ENCODE measurements around the gene GASK1A.

Gene GASK1A

GRCh38 chr3:42996021-42996420, 16.9 kb downstream of the GASK1A start:
- Mint-ChIP-seq H3K9me3 (no peaks in the 10 kb centered on the region), H3K27me3 (ENCODE audit: low read depth) (no peaks in the 10 kb centered on the region), H3K4me1 (ENCODE audit: low read depth) (no peaks in the 10 kb centered on the region), H3K36me3 (ENCODE audit: low read depth) (no peaks in the 10 kb centered on the region), H3K27ac (no peak overlapping the region), H3K4me3 (no peak overlapping the region)

- Mint-ChIP-seq H3K9me3 (no peaks in the 10 kb centered on the region), H3K27ac (no peak overlapping the region), H3K36me3 (ENCODE audit: low read depth) (no peaks in the 10 kb centered on the region), H3K4me1 (ENCODE audit: low read depth) (no peaks in the 10 kb centered on the region), H3K27me3 (ENCODE audit: low read depth) (no peaks in the 10 kb centered on the region), H3K4me3 (no peak overlapping the region)
Measured at GRCh38 chr3:42996633-42997075, 17.5 kb downstream of the GASK1A start.

- H3K4me1 Mint-ChIP-seq (ENCODE audit: low read depth), result no peaks in the 10 kb centered on the region
- H3K36me3 Mint-ChIP-seq (ENCODE audit: low read depth), result no peaks in the 10 kb centered on the region
- H3K27me3 Mint-ChIP-seq (ENCODE audit: low read depth), result no peaks in the 10 kb centered on the region
- no peaks in the 10 kb centered on the region for H3K9me3 Mint-ChIP-seq
- no peak overlapping the region for H3K4me3 Mint-ChIP-seq
- H3K27ac Mint-ChIP-seq, result no peak overlapping the region
Measured at GRCh38 chr3:42999212-42999611, 20.1 kb downstream of the GASK1A start.

- Mint-ChIP-seq H3K27ac (no peak overlapping the region), H3K36me3 (ENCODE audit: low read depth) (no peaks in the 10 kb centered on the region), H3K27me3 (ENCODE audit: low read depth) (no peaks in the 10 kb centered on the region), H3K4me3 (no peak overlapping the region), H3K4me1 (ENCODE audit: low read depth) (no peaks in the 10 kb centered on the region), H3K9me3 (no peaks in the 10 kb centered on the region)
Measured at GRCh38 chr3:42999632-43000031, 20.5 kb downstream of the GASK1A start.

- H3K4me3 Mint-ChIP-seq, result no peak overlapping the region
- no peak overlapping the region for H3K27ac Mint-ChIP-seq
- H3K4me1 Mint-ChIP-seq (ENCODE audit: low read depth), result no peaks in the 10 kb centered on the region
- H3K9me3 Mint-ChIP-seq, result no peaks in the 10 kb centered on the region
- H3K36me3 Mint-ChIP-seq (ENCODE audit: low read depth), result no peaks in the 10 kb centered on the region
- H3K27me3 Mint-ChIP-seq (ENCODE audit: low read depth), result no peaks in the 10 kb centered on the region
Measured at GRCh38 chr3:43000387-43000786, 21.3 kb downstream of the GASK1A start.

- Mint-ChIP-seq H3K9me3 (no peaks in the 10 kb centered on the region), H3K36me3 (ENCODE audit: low read depth) (no peaks in the 10 kb centered on the region), H3K4me1 (ENCODE audit: low read depth) (no peaks in the 10 kb centered on the region), H3K4me3 (no peak overlapping the region), H3K27ac (no peak overlapping the region), H3K27me3 (ENCODE audit: low read depth) (no peaks in the 10 kb centered on the region)
Measured at GRCh38 chr3:43001094-43001553, 22.0 kb downstream of the GASK1A start.

GRCh38 chr3:43001556-43002121, 22.5 kb downstream of the GASK1A start:
- H3K9me3 Mint-ChIP-seq, result no peaks in the 10 kb centered on the region
- H3K27ac Mint-ChIP-seq, result no peak overlapping the region
- H3K27me3 Mint-ChIP-seq (ENCODE audit: low read depth), result no peaks in the 10 kb centered on the region
- no peaks in the 10 kb centered on the region for H3K4me1 Mint-ChIP-seq (ENCODE audit: low read depth)
- H3K36me3 Mint-ChIP-seq (ENCODE audit: low read depth), result no peaks in the 10 kb centered on the region
- H3K4me3 Mint-ChIP-seq, result no peak overlapping the region

GRCh38 chr3:43004282-43004681, 25.2 kb downstream of the GASK1A start:
- Mint-ChIP-seq H3K4me1 (ENCODE audit: low read depth) (no peaks in the 10 kb centered on the region), H3K27me3 (ENCODE audit: low read depth) (no peaks in the 10 kb centered on the region), H3K9me3 (no peaks in the 10 kb centered on the region), H3K4me3 (no peak overlapping the region), H3K27ac (no peak overlapping the region), H3K36me3 (ENCODE audit: low read depth) (no peaks in the 10 kb centered on the region)

GRCh38 chr3:43005253-43005652, 26.1 kb downstream of the GASK1A start:
- Mint-ChIP-seq H3K36me3 (ENCODE audit: low read depth) (no peaks in the 10 kb centered on the region), H3K27me3 (ENCODE audit: low read depth) (no peaks in the 10 kb centered on the region), H3K4me1 (ENCODE audit: low read depth) (no peaks in the 10 kb centered on the region), H3K4me3 (no peak overlapping the region), H3K9me3 (no peaks in the 10 kb centered on the region), H3K27ac (no peak overlapping the region)

GRCh38 chr3:43005981-43006380, 26.9 kb downstream of the GASK1A start:
- no peaks in the 10 kb centered on the region for H3K36me3 Mint-ChIP-seq (ENCODE audit: low read depth)
- no peak overlapping the region for H3K4me3 Mint-ChIP-seq
- H3K27me3 Mint-ChIP-seq (ENCODE audit: low read depth), result no peaks in the 10 kb centered on the region
- no peak overlapping the region for H3K27ac Mint-ChIP-seq
- H3K4me1 Mint-ChIP-seq (ENCODE audit: low read depth), result no peaks in the 10 kb centered on the region
- H3K9me3 Mint-ChIP-seq, result no peaks in the 10 kb centered on the region

- Mint-ChIP-seq H3K27me3 (ENCODE audit: low read depth) (no peaks in the 10 kb centered on the region), H3K9me3 (no peaks in the 10 kb centered on the region), H3K27ac (no peak overlapping the region), H3K36me3 (ENCODE audit: low read depth) (no peaks in the 10 kb centered on the region), H3K4me1 (ENCODE audit: low read depth) (no peaks in the 10 kb centered on the region), H3K4me3 (no peak overlapping the region)
Measured at GRCh38 chr3:43006825-43007224, 27.7 kb downstream of the GASK1A start.

GRCh38 chr3:43009547-43009946, 30.4 kb downstream of the GASK1A start:
- no peak overlapping the region for H3K4me3 Mint-ChIP-seq
- no peaks in the 10 kb centered on the region for H3K9me3 Mint-ChIP-seq
- no peaks in the 10 kb centered on the region for H3K36me3 Mint-ChIP-seq (ENCODE audit: low read depth)
- no peak overlapping the region for H3K27ac Mint-ChIP-seq
- no peaks in the 10 kb centered on the region for H3K4me1 Mint-ChIP-seq (ENCODE audit: low read depth)
- no peaks in the 10 kb centered on the region for H3K27me3 Mint-ChIP-seq (ENCODE audit: low read depth)

GRCh38 chr3:43010638-43011037, 31.5 kb downstream of the GASK1A start:
- Mint-ChIP-seq H3K27ac (no peak overlapping the region), H3K4me3 (no peak overlapping the region)

GRCh38 chr3:43011638-43012037, 32.5 kb downstream of the GASK1A start:
- H3K27ac Mint-ChIP-seq, result no peak overlapping the region
- H3K4me1 Mint-ChIP-seq (ENCODE audit: low read depth), result no peaks in the 10 kb centered on the region
- no peaks in the 10 kb centered on the region for H3K36me3 Mint-ChIP-seq (ENCODE audit: low read depth)
- no peaks in the 10 kb centered on the region for H3K27me3 Mint-ChIP-seq (ENCODE audit: low read depth)
- no peak overlapping the region for H3K4me3 Mint-ChIP-seq
- H3K9me3 Mint-ChIP-seq, result no peaks in the 10 kb centered on the region

More at GRCh38 chr3:43010638-43011037, 31.5 kb downstream of the GASK1A start:
- Mint-ChIP-seq H3K36me3 (ENCODE audit: low read depth) (no peaks in the 10 kb centered on the region), H3K27me3 (ENCODE audit: low read depth) (no peaks in the 10 kb centered on the region), H3K9me3 (no peaks in the 10 kb centered on the region), H3K4me1 (ENCODE audit: low read depth) (no peaks in the 10 kb centered on the region)

GRCh38 chr3:43012174-43012573, 33.1 kb downstream of the GASK1A start:
- no peaks in the 10 kb centered on the region for H3K9me3 Mint-ChIP-seq
- no peaks in the 10 kb centered on the region for H3K27me3 Mint-ChIP-seq (ENCODE audit: low read depth)
- no peak overlapping the region for H3K27ac Mint-ChIP-seq
- H3K36me3 Mint-ChIP-seq (ENCODE audit: low read depth), result no peaks in the 10 kb centered on the region
- H3K4me1 Mint-ChIP-seq (ENCODE audit: low read depth), result no peaks in the 10 kb centered on the region
- no peak overlapping the region for H3K4me3 Mint-ChIP-seq

- no peaks in the 10 kb centered on the region for H3K4me1 Mint-ChIP-seq (ENCODE audit: low read depth)
- no peaks in the 10 kb centered on the region for H3K9me3 Mint-ChIP-seq
- no peaks in the 10 kb centered on the region for H3K27me3 Mint-ChIP-seq (ENCODE audit: low read depth)
- H3K36me3 Mint-ChIP-seq (ENCODE audit: low read depth), result no peaks in the 10 kb centered on the region
- no peak overlapping the region for H3K27ac Mint-ChIP-seq
- H3K4me3 Mint-ChIP-seq, result no peak overlapping the region
Measured at GRCh38 chr3:43013256-43013655, 34.1 kb downstream of the GASK1A start.

All from T-helper 1 cell treated with Interleukin-12 subunit alpha and Interleukin-12 subunit beta and Interleukin-4 antibody, amounts not matched to agents 30 μg/mL and 1 μg/mL, for 36 hours (primary cell).